ENCODE measurements around the gene MXI1. TPM values are rescaled to one million over a fixed set of nuclear protein-coding genes. Genes with fewer than 3 reads are reported as not detected.

MXI1 gene
- total and polyA plus RNA-seq, 2 of the 4 experiments (the other 2 are of a cell fraction), result 7.2 to 11.8 TPM

- Histone ChIP-seq H3K4me2 (ENCODE audit: low read depth, low read length) (no peak overlapping the region), H3K4me3 (ENCODE audit: insufficient read depth, low read depth, low read length) (no peak overlapping the region), H4K20me1 (ENCODE audit: insufficient read depth, low read length) (peaks cover 13% of the 10 kb centered on the region; the same call in 1 of the 2 replicates), H3K4me1 (ENCODE audit: control insufficient read depth, insufficient read depth, low read length) (peaks cover 4% of the 10 kb centered on the region; the same call in 1 of the 2 replicates), H2AK5ac (ENCODE audit: low read depth, low read length) (no peak overlapping the region), H2BK15ac (ENCODE audit: low read depth, low read length) (no peak overlapping the region), H2BK5ac (ENCODE audit: low read depth, low read length, poor library complexity, severe bottlenecking) (no peak overlapping the region), H3K27me3 (ENCODE audit: control insufficient read depth, insufficient read depth, low read length) (no peaks in the 10 kb centered on the region), H2AFZ (replicated peaks; ENCODE audit: low read length, poor library complexity) (no peak overlapping the region), H4K5ac (ENCODE audit: low read depth, low read length) (no peak overlapping the region), H3K23ac (ENCODE audit: low read depth, low read length) (no peak overlapping the region), H3K9ac (ENCODE audit: low read depth, low read length) (no peak overlapping the region), H3K79me1 (ENCODE audit: low read depth in 1 of 2, low read length in 2 of 2) (peaks cover 14 to 30% of the 10 kb centered on the region in 2 experiments; a peak in 3 of 4 replicates), H3K14ac (replicated peaks; ENCODE audit: low read depth, low read length) (no peak overlapping the region), H3K56ac (ENCODE audit: extremely low read depth, insufficient read depth, low read length) (no peak overlapping the region), H3K4ac (ENCODE audit: low read depth, low read length) (no peak overlapping the region), H2BK20ac (ENCODE audit: low read depth, low read length) (no peak overlapping the region), H2BK120ac (ENCODE audit: low read depth, low read length) (no peak overlapping the region), H3K9me1 (ENCODE audit: insufficient read depth, low read length) (no peaks in the 10 kb centered on the region; the same call in 1 of the 2 replicates), H3K36me3 (ENCODE audit: control insufficient read depth, insufficient read depth, low read length) (peaks cover 33% of the 10 kb centered on the region), H3K27ac (ENCODE audit: insufficient read depth, low read length) (no peak overlapping the region), H4K91ac (ENCODE audit: insufficient read depth, low read depth, low read length) (no peak overlapping the region), H3K9me3 (ENCODE audit: control insufficient read depth, insufficient read depth, low read length) (no peaks in the 10 kb centered on the region), H3K18ac (ENCODE audit: low read depth, low read length) (no peak overlapping the region), H4K8ac (ENCODE audit: low read depth in 2 of 2, low read length in 2 of 2) (no peak overlapping the region), H2AK9ac (replicated peaks; ENCODE audit: low read depth, low read length, poor library complexity) (no peak overlapping the region)
- POLR2A ChIA-PET (ENCODE audit: unreplicated experiment), result no interaction called here
- ATAC-seq (ENCODE audit: low read depth) (no peak), DNase-seq (no peak)
- 93% methylated on average over 2 of the region's 5 CpGs; no CpG with 5 or more reads in 1 of the 2 experiments for WGBS, 2 experiments (ENCODE audit: extremely low coverage in 2 of 2, insufficient read length in 1 of 2)
- in situ Hi-C loops (cut with MboI; ENCODE audit: low sequenced_read_pairs) (loop anchor here (10.0 to 25.0 kb wide), 2 partner anchors 584 to 1837 kb away; no protein-coding TSS in a partner anchor), dilution Hi-C loops (cut with HindIII; ENCODE audit: low sequenced_read_pairs, unreplicated experiment) (no loop called here), intact Hi-C loops (cut with micrococcal nuclease) (loop anchor here (10.0 kb wide), 1 partner anchor 614 kb away; the partner anchor contains the start of genes BBIP1 and SHOC2)
- no peak for TF ChIP-seq CTCF (conservative IDR thresholded peaks at IDR 0.05; ENCODE audit: low read depth, low read length)
- no peak for TF ChIP-seq RCOR1 (IDR thresholded peaks at IDR 0.05; ENCODE audit: insufficient replicate concordance, low read length)
- TF ChIP-seq ELK1 (IDR thresholded peaks at IDR 0.05; ENCODE audit: borderline replicate concordance, low read depth, low read length), result no peak
- TF ChIP-seq CHD1 (IDR thresholded peaks at IDR 0.05; ENCODE audit: low read depth, low read length), result no peak
- TF ChIP-seq MAFK (IDR thresholded peaks at IDR 0.05; ENCODE audit: low read depth, low read length), result 0 out of 2 replicates have a peak, but pooled peaks have one; percentile 14
- no TSS peak for BruUV-seq (replicated peaks)
- CTCF ChIA-PET, result no interaction called here
Observed at GRCh38 chr10:110300486-110300986, 93.1 kb downstream of the MXI1 start.
